Tibial artery (tissue), 4 donors: ENCODE data around the gene USP24.

Source experiments
- DNase-seq, 2 donors: peaks; one replicate each; pipeline ENCODE4 v3.0.0-alpha.2; 2019
- H3K27ac ChIP-seq, 2 donors: fragments of 200-600 bp; sonication (generic) in 1 of 2; 1 replicate in 1 of 2; 2 replicates in 1 of 2; pipeline ENCODE4 v1.5.1; 2018 to 2019; ENCODE audit warnings: mild to moderate bottlenecking in 1 of 2
- H3K27me3 ChIP-seq, 2 donors: fragments of 200-600 bp; sonication (generic) in 1 of 2; one replicate each; pipeline versions ENCODE4 v1.5.1 to v1.6.0; 2016 to 2019
- H3K36me3 ChIP-seq, 3 donors: fragments of 200-600 bp; sonication (generic) in 2 of 3; one replicate each; pipeline ENCODE4 v1.5.1; 2016 to 2019; ENCODE audit warnings: mild to moderate bottlenecking in 2 of 3
- H3K4me1 ChIP-seq, 4 donors: fragments of 200-600 bp; sonication (generic) in 2 of 4; 1 replicate in 3 of 4; 2 replicates in 1 of 4; pipeline ENCODE4 v1.5.1; 2016 to 2019
- H3K4me3 ChIP-seq, 2 donors: fragments of 200-600 bp; sonication (generic) in 1 of 2; 1 replicate in 1 of 2; 2 replicates in 1 of 2; pipeline ENCODE4 v1.5.1; 2018 to 2019; ENCODE audit warnings: mild to moderate bottlenecking in 2 of 2
- H3K9me3 ChIP-seq, 3 donors: fragments of 200-600 bp; sonication (generic) in 1 of 3; one replicate each; pipeline ENCODE4 v1.5.1; 2016 to 2019
- intact Hi-C: fragments of 100-400 bp; cut with DNase I; formaldehyde crosslinking; loops from one replicate; pipeline ENCODE4 v1.15.0; 2023; ENCODE audit warnings: low total_unique reads
- TF ChIP-seq, protein P1 (sequence below), 2 experiments: fragments of 200-600 bp in 1 of 2; fragments of 450-650 bp in 1 of 2; IDR thresholded peaks; one replicate each; pipeline ENCODE4 v1.5.1; 2017 to 2019; ENCODE audit warnings: antibody characterized with exemption in 2 of 2, mild to moderate bottlenecking in 1 of 2, moderate library complexity in 1 of 2

Gene USP24

DNA sequence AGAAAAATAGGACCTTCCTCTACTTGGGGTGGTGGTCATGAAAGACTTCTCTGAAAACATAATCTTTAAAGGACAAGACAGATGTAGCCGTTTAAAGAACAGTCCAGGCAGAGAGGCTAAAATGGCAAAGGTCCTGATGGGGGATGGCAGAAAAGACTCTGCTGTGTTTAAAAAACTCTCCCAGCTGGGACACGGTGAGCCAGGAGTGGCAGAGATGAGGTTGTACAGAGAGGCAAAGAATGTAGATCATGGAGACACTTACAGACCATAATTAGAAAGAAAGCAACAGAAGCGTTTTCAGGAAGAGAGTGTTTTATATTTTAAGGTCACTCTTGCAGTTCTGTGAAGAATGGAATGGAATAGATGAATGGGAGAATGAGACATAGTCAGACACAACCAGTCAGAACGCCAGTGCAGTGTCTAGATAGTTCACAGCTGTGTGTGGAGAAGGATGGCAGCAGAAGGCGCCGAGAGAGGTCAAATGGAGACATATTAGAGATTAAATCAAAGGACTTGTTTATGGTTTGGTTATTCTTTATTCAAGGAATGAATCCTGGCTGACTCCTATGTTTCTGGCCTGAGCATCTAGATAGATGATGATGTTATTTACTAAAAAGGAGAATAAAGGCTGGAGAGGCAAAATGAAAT is 47.8 kb downstream of the USP24 start:
- Histone ChIP-seq H3K27ac (no peak overlapping the region), H3K36me3 (peaks cover 33 to 52% (median 34%) of the 10 kb centered on the region in 3 donors), H3K27me3 (no peaks in the 10 kb centered on the region), H3K9me3 (no peaks in the 10 kb centered on the region), H3K4me1 (no peaks in the 10 kb centered on the region), H3K4me3 (no peak overlapping the region)
- TF ChIP-seq, protein P1, sequence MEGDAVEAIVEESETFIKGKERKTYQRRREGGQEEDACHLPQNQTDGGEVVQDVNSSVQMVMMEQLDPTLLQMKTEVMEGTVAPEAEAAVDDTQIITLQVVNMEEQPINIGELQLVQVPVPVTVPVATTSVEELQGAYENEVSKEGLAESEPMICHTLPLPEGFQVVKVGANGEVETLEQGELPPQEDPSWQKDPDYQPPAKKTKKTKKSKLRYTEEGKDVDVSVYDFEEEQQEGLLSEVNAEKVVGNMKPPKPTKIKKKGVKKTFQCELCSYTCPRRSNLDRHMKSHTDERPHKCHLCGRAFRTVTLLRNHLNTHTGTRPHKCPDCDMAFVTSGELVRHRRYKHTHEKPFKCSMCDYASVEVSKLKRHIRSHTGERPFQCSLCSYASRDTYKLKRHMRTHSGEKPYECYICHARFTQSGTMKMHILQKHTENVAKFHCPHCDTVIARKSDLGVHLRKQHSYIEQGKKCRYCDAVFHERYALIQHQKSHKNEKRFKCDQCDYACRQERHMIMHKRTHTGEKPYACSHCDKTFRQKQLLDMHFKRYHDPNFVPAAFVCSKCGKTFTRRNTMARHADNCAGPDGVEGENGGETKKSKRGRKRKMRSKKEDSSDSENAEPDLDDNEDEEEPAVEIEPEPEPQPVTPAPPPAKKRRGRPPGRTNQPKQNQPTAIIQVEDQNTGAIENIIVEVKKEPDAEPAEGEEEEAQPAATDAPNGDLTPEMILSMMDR (IDR thresholded peaks at IDR 0.05) = no peak
- DNase-seq = no peak
- intact Hi-C loops = no loop called here

DNA sequence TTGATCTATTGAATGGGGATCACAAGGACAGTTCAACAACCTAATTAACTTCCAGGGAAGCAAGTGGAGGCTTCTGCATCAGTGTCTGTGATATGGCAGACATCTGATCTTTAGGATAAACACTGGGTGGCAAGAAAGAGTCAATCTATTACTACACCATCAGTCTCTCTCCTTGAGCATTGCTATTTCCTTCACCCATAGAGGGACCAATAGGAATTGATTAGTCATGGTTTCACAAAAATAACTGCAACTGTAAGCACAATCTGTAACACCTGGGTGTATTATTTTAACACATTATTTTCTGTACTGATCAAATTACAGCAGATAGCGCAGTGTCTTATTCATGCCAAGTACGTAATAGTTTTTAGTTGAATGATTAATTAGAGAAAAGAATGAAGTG is 50.3 kb downstream of the USP24 start:
- Histone ChIP-seq H3K36me3 (peaks cover 32 to 55% (median 36%) of the 10 kb centered on the region in 3 donors), H3K9me3 (no peaks in the 10 kb centered on the region), H3K4me3 (no peak overlapping the region), H3K27ac (no peak overlapping the region), H3K4me1 (no peaks in the 10 kb centered on the region), H3K27me3 (no peaks in the 10 kb centered on the region)
- DNase-seq = no peak
- intact Hi-C loops = no loop called here
- TF ChIP-seq, protein P1 (IDR thresholded peaks at IDR 0.05) = no peak

DNA sequence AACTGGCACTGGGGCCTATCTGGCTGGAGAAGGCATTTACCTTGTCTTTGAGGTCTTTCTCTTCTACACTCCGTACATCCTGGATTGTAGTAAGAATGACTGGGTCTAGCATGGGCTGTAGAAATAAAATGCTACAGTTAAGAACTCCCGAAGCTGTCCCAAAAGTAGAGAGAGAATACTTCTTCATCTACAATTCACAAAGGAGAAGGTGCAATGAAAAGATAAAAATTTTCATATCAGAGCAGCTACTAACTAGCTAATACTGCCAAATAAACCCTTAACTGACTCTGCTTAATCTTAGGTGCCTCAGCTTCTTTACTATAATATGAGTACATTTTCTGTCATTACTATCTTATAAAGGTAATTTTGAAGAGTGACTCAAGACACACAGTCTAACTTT is 55.6 kb downstream of the USP24 start:
- DNase-seq = no peak
- H3K4me3 ChIP-seq = no peak overlapping the region
- no peaks in the 10 kb centered on the region for H3K27me3 ChIP-seq
- no peak overlapping the region for H3K27ac ChIP-seq
- intact Hi-C loops = no loop called here
- TF ChIP-seq, protein P1 (IDR thresholded peaks at IDR 0.05) = no peak
- no peaks in the 10 kb centered on the region for H3K9me3 ChIP-seq
- peaks cover 47 to 83% (median 48%) of the 10 kb centered on the region in 3 donors for H3K36me3 ChIP-seq
- H3K4me1 ChIP-seq = no peaks in the 10 kb centered on the region

DNA sequence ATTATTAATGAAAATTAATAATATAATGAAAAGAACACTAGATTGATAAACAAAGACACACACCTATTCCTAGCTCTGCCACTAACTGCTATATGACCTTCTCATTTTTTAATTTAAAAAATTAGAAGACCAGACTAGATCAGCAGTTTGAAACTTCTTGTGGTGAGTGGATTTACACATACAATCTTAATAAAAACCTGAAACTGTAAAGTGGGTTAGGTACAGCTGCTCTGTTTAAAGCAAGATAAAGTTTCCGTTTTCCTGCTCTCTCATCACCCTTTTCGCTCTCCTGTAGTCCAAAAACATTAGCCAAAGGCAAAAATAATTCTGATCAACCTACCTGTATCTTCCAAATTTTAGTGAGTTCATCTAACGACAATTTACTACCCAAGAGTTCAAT is 58.6 kb downstream of the USP24 start:
- no peaks in the 10 kb centered on the region for H3K27me3 ChIP-seq
- no peak for DNase-seq
- peaks cover 55 to 93% (median 75%) of the 10 kb centered on the region in 3 donors for H3K36me3 ChIP-seq
- no peak overlapping the region for H3K4me3 ChIP-seq
- intact Hi-C loops = no loop called here
- H3K4me1 ChIP-seq = no peaks in the 10 kb centered on the region
- no peak overlapping the region for H3K27ac ChIP-seq
- no peaks in the 10 kb centered on the region for H3K9me3 ChIP-seq
- TF ChIP-seq, protein P1 (IDR thresholded peaks at IDR 0.05) = no peak

DNA sequence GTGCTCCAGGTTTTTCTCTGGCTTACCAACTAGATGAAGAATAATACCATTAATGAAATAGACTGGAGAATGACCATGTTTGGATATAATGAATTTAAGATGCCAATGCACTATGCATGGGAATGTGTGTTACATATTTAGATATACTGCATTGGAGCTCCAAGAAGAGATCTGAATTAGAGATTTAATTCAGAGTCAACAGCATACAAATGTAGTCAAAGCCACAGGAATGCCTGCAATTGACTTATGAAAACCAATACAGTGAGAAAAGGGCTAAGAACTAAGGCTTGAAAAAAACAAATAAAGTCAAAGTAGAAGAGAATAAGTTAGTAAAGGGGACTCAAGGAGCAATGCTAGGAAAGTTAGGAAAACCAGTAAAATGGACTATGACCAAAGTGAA is 59.1 kb downstream of the USP24 start:
- no peak overlapping the region for H3K27ac ChIP-seq
- no peaks in the 10 kb centered on the region for H3K4me1 ChIP-seq
- intact Hi-C loops = no loop called here
- no peaks in the 10 kb centered on the region for H3K9me3 ChIP-seq
- TF ChIP-seq, protein P1 (IDR thresholded peaks at IDR 0.05) = no peak
- H3K4me3 ChIP-seq = no peak overlapping the region
- no peak for DNase-seq
- no peaks in the 10 kb centered on the region for H3K27me3 ChIP-seq
- peaks cover 50 to 92% (median 70%) of the 10 kb centered on the region in 3 donors for H3K36me3 ChIP-seq
